Vagina (tissue), 2 donors: ENCODE data around the gene TGFBR3L.

Source experiments
- POLR2A ChIP-seq, 2 donors: fragments of 450-650 bp; IDR thresholded peaks; one replicate each; pipeline ENCODE4 v1.6.1; 2017; ENCODE audit warnings: antibody characterized with exemption in 2 of 2, mild to moderate bottlenecking in 2 of 2, moderate library complexity in 2 of 2
- TF ChIP-seq, protein P1 (sequence below), 3 experiments: fragments of 450-650 bp in 2 of 3; fragments of 200-600 bp in 1 of 3; sonication (generic) in 1 of 3; IDR thresholded peaks; one replicate each; pipeline ENCODE4 v1.5.1; 2017 to 2019; ENCODE audit warnings: antibody characterized with exemption in 3 of 3, mild to moderate bottlenecking in 2 of 3, moderate library complexity in 2 of 3

DNA sequence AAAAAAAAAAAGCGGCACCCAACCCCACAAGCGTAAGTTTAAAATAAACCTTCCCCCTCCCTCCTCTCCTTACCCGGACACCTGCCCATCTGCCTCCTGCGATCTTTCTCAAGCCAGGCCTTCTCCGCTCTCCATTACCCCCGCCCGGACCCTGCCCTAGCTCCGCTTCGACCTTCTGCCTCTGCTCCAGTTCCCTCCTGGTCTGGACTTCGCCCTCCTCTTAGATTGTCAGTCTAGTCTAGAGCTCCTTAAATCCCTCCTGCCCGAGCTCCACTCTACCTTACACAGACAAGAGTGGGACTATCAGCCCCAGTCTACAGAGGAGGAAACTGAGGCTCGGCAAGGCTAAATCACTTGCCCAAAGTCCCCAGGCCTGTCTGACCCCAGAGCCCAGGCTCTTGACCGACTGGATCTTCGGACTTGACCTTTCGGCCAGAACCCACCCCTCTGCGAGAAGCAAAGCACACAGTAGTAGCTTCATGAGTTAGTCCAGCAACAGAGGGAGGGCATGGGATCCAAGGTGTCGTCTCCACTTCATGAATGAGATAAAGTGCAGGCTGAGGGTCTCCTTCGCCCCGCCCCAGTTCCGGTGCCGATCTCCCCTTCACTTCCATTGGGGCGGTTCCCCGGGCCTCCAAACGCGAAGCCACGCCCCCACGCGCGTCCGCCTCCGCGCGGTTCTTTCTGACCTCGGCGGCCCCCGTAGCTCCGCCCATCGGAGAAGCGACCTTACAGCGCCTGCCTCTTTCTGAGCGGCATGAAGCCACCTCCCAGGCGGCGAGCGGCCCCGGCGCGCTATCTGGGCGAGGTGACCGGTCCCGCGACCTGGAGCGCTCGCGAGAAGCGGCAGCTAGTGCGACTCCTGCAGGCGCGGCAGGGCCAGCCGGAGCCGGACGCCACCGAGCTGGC is 5.2 kb downstream of the TGFBR3L start, which contains the start of gene SNAPC2:
- TF ChIP-seq, protein P1, sequence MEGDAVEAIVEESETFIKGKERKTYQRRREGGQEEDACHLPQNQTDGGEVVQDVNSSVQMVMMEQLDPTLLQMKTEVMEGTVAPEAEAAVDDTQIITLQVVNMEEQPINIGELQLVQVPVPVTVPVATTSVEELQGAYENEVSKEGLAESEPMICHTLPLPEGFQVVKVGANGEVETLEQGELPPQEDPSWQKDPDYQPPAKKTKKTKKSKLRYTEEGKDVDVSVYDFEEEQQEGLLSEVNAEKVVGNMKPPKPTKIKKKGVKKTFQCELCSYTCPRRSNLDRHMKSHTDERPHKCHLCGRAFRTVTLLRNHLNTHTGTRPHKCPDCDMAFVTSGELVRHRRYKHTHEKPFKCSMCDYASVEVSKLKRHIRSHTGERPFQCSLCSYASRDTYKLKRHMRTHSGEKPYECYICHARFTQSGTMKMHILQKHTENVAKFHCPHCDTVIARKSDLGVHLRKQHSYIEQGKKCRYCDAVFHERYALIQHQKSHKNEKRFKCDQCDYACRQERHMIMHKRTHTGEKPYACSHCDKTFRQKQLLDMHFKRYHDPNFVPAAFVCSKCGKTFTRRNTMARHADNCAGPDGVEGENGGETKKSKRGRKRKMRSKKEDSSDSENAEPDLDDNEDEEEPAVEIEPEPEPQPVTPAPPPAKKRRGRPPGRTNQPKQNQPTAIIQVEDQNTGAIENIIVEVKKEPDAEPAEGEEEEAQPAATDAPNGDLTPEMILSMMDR (IDR thresholded peaks at IDR 0.05), result no peak
- TF ChIP-seq POLR2A (IDR thresholded peaks at IDR 0.05), result peak in 1 of 2 donors; percentile 55
